Measurements from ENCODE around the gene NBDY.

The NBDY gene

GRCh38 chrX:56786889-56787733 lies 58.1 kb downstream of the NBDY start:
- no peak for DNase-seq

- DNase-seq: no peak
These were observed 58.7 kb downstream of the NBDY start for GRCh38 chrX:56787734-56788152.

- peak in 1 of 2 donors; percentile 69 for DNase-seq
These were observed 59.2 kb downstream of the NBDY start for GRCh38 chrX:56788229-56788628.

GRCh38 chrX:56788717-56789122 lies 59.7 kb downstream of the NBDY start:
- DNase-seq: peak; percentile 49 to 90

GRCh38 chrX:56789518-56790070 lies 60.6 kb downstream of the NBDY start:
- no peak for DNase-seq

- no peak for DNase-seq
These were observed 61.7 kb downstream of the NBDY start for GRCh38 chrX:56790778-56791177.

GRCh38 chrX:56791456-56791855 lies 62.4 kb downstream of the NBDY start:
- no peak for DNase-seq

GRCh38 chrX:56792270-56793111 lies 63.4 kb downstream of the NBDY start:
- no peak for DNase-seq

- no peak for DNase-seq
These were observed 64.0 kb downstream of the NBDY start for GRCh38 chrX:56793112-56793430.

- DNase-seq: no peak
These were observed 64.7 kb downstream of the NBDY start for GRCh38 chrX:56793521-56794320.

GRCh38 chrX:56794404-56795230 lies 65.6 kb downstream of the NBDY start:
- DNase-seq: no peak

- no peak for DNase-seq
These were observed 66.3 kb downstream of the NBDY start for GRCh38 chrX:56795309-56795868.

- DNase-seq: no peak
These were observed 67.8 kb downstream of the NBDY start for GRCh38 chrX:56796641-56797395.

- no peak for DNase-seq
These were observed 68.7 kb downstream of the NBDY start for GRCh38 chrX:56797574-56798338.

GRCh38 chrX:56798339-56798711 lies 69.3 kb downstream of the NBDY start:
- no peak for DNase-seq

GRCh38 chrX:56798866-56799758 lies 70.1 kb downstream of the NBDY start:
- peak in 1 of 2 donors; percentile 43 for DNase-seq

- no peak for DNase-seq
These were observed 71.3 kb downstream of the NBDY start for GRCh38 chrX:56800307-56800706.

- DNase-seq: no peak
These were observed 71.8 kb downstream of the NBDY start for GRCh38 chrX:56800801-56801200.

GRCh38 chrX:56802428-56802827 lies 73.4 kb downstream of the NBDY start:
- DNase-seq: no peak
